NOMO-1 (cell line): ENCODE data around the gene KIFAP3.

Source experiments
- DNase-seq, 2 experiments: peaks; one replicate each; lab custom pipeline; 2025; ENCODE audit not compliant: unreplicated experiment in 2 of 2; lab: John Stamatoyannopoulos, UW

KIFAP3 gene

DNA sequence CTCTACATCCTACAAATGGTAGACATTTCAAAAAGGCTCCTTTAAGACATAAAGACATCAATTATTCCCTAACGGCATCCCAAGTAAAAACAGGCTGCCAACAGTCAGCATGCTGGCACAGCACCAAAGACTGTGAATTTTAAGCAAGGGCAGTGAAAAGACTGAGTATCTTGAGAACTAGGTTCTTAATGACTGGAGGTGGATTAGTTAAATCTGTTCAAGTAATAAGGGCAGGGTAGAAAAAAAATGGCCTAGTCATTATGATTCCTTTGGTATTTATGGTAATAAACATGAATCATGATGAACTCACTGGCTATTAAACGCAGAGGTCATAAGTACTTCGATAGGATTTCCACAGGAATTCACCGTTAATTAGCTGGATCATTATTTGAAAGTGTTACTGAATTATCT lies 75.2 kb downstream of the KIFAP3 start:
- no peak for DNase-seq

DNA sequence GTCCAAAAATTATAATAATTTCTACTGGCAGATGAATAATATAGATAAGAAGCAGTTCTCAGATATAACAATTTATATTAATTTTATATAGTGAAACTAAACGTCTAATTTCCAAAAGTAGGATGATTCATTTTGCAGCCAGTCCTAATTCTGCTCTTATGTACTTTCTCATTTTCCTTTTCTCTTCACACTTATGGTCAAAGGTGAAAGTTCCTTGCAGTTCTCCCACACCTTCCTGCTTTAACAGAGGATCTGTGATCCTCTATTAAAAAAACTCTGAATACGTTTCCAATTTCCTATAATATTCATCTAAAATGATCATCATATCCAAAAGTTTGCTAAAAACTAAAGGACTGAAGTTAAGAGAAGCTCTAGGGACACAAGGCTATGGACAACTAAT lies 78.5 kb downstream of the KIFAP3 start:
- DNase-seq = no peak

DNA sequence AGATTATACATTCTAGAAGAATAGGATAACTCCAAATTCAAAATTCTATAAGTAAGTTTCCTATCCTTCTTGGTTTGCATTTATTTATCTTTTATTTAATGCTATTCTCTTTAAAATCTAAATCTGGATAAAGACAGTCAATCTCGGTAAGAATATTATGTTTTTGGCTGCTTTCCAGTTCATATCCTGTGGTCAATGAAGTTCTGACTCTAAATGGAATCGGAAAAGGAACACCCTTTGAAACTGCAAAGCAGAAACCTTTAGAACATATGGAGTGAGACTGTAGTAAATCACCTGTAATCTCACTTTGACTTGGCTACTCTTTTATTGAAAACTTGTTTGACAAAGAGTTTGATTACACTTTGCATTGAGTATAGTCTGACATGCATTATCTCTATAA lies 85.2 kb downstream of the KIFAP3 start:
- no peak for DNase-seq

DNA sequence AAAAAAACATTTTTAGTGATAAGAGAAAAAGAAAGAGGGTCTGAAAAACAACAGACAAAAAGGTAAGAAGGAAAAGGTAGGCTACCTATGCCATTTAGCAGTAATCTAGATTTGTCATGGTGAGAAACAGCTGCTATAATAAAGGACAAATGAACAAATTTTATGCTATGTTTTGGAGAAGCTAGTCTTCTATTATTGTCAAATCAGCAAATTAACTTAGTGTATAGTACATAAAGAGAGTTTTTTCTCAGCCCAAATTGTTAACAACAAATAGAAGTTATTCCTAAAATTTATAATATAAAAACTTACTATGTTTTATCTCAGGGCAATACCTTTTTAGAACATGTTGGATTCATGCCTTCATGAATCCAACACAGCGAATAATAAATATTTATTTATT lies 88.7 kb downstream of the KIFAP3 start:
- no peak for DNase-seq

DNA sequence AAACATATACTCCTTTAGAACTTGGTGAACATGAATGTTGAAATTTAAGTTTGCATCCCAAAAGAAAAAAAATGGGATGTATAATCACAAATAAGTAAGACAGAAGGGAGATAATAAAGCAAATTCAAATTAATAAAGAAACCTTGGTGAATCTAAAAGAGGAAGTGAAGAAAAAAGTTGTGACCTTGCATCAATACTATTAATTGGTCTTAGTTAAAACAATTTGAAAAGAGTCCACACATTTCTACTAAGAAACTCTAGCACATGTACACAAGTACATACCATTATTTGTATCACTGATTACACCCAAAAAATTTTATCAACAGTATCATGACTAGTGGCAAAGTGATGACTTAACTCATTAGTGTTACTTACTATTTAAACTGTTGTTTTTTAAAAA lies 100.4 kb downstream of the KIFAP3 start:
- no peak for DNase-seq

DNA sequence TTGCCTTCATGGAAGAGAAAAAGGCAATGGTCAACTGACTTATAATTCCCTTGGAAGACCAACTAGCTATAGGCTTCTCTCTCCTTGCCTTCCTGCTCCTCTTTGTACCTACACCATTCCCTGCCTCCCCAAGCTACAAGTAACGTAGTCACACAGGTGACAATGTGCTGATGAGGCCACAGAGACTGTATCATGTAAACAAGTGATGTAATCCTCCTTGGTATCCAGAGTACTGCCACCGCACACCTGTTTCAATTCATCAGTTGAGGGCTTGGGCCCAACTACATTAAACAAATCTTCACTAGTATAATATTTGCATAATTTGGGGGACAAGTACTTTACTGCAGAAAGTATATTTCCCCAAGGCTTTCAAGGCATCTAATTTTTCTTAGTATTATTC lies 104.4 kb downstream of the KIFAP3 start:
- DNase-seq = no peak

DNA sequence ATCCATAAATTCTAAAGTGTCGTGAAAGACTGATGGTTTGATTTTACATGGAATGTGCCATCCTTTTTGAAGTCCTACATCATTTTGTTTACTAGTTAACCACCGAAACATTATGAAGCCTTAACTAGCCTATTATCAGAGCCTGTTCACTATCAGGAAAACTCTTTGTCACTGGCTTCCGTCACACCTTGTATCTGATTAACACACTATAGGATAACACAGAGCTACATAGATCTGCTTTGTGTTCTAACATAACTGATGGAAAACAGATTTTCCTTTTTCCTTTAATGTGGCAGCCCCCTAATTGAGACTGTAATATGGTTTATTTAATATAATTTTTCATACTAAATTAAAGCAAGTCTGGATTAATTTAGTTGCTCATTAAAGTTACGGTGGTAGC lies 106.3 kb downstream of the KIFAP3 start:
- no peak for DNase-seq

DNA sequence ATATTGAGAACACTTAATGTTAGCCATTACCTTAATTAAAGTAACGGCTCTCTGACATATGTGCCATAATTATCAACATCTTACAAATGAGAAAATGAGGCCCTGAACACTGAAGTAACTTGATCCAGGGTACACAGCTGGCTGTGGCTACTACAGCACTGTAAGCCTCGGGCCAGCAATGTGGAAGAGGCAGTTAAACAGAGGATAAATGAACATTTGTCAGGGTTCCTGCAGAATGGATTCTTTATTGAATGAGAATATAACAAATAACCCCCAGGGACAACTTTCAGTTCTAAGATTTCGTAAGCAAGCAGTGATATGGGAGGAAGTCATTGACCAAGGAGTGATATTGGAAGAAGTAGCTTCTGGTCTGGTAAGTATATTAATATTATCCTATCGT lies 110.3 kb downstream of the KIFAP3 start:
- DNase-seq = no peak

DNA sequence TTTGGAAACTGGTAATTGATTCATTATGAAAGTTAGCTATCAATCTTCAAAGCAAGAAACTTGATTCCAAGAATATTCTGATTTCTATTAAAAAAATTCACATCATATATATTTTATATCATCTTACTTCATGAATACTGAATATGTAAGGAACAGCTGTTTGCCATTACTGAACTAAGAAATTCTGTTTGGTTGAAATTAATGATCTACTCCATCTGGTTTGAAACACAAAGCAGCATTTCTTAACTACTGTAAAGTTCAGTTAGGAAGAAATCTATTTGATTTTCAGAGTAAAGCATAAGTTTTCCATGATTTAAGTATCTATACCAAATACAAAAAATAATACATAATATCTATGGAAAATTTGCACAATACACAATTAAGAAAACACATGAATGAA lies 114.8 kb downstream of the KIFAP3 start:
- DNase-seq = no peak

DNA sequence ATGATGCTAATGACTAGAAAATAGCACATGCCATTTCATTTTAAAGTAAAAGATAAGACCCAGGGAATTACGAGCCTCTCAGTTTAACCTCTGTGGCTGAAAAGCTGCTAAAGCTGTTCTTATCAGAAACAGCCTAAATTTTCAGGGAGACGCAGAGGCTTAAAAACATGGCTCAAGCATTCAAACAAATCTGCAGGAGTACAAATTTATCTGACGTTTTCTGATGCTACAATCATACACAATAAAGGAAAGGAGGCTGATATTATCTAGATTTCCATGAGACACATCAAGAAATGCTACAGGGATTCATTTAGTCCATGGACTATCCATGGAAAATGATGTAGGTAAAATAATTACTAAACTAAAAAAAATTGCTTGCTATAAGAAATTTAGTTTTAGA lies 115.5 kb downstream of the KIFAP3 start:
- DNase-seq = no peak

DNA sequence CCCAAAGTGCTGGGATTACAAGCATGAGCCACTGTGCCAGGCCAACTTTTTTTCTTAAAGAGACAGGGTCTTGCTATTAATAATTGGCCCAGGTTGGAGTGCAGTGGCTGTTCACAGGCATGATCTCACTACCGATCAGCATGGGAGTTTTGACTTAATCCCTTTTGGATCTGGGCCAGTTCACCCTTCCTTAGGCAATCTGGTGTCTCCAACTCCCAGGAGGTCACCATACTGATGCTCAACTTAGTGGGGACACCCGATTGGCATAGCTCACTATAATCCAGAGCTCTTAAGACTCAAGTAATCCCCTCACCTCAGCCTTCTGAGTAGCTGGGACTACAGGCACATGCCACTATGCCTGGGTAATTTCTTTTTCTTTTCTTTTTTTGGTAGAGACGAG lies 116.6 kb downstream of the KIFAP3 start:
- DNase-seq = no peak

DNA sequence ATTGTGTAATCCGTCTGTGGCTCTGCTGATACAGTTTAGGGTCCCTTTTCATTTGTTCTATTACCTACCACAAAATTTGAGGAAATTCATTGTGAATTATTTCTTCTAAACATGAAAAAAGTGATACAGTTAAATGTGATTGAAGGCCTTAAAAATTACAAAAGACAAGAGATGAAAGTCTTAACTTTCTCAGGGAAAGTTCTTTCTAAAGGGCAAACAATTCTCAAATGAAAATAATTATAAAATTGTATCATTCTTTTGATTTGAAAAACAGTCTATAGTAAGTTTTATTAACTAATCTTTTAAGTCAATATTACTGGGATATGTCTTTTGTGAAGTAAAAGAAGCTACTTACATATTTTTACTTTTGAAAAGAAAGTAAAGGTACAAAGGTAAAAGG lies 123.4 kb downstream of the KIFAP3 start:
- no peak for DNase-seq

DNA sequence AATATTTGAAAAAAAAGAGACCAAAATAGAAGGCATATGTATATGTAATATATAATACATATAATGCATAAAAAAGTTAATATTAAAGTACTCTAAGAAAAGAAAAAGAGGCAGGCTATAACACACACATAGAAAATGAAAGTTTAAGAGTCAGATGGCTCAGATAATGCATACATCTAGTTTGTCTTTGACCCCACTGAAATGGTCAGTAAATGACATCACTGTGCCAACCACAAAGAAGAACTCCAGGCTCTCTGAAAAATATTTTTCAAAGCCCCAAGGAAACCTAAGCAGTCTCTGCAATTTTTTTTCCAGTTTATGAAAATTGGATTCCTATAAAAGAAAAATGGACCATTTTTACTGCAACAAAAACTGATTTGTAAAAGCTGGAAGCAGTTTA lies 125.4 kb downstream of the KIFAP3 start:
- DNase-seq = no peak

DNA sequence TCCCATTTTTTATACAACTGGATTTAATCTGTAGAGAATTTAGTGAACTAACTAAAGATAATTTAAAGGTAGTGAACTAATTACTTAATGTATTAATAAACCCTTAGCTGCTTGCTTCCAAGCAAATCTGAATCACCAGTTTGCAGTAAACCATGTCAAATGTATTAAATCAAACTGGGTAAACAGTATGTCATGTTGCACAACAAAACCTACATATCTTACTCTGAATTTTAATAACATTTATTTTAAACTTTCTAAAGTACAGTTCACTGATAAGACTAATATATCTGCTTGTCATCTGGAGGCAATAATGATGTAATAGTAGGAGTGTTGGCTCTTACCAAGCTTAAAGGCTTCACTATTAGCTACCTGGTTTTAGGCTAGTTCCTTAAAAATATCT lies 128.3 kb downstream of the KIFAP3 start:
- no peak for DNase-seq

DNA sequence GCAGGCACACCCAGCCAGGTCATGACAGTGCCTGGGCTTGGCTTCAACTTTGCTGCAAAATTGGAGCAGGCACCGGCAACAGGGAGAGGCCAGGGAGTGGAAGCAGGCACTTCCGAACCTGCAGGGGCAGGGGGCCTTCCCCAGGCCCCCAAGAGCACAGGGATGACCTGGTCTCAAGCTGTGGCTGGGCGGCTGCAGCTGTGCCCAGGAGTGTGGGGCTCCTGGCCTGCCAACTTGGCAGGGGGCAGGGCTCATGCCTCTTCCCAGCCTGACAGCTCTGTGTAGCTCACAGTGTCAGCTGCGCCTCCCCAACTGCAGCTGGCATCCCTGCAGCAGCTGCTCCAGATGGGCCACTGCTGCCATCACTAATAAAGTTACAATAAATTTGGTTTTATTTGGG lies 129.3 kb downstream of the KIFAP3 start:
- DNase-seq = no peak

DNA sequence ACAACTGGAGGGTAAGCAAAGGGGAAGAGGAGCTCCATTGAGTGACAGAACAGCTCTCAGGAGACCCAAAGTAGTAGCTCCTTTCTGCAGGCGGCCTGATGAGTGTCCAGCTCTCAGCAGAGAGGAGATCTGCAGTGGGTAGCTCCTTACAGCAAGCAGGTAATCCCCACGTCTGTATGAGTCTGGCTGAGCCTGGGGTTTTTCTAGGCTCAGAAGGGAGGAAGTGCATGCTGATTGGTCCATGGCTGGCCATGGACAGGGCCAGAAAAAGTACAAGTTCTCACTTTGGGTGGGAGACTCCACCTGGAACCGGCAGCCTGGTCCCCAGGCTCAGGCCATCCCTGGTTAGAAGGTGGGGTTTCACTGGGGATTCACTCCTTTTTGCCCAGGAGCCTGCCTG lies 129.9 kb downstream of the KIFAP3 start:
- no peak for DNase-seq

DNA sequence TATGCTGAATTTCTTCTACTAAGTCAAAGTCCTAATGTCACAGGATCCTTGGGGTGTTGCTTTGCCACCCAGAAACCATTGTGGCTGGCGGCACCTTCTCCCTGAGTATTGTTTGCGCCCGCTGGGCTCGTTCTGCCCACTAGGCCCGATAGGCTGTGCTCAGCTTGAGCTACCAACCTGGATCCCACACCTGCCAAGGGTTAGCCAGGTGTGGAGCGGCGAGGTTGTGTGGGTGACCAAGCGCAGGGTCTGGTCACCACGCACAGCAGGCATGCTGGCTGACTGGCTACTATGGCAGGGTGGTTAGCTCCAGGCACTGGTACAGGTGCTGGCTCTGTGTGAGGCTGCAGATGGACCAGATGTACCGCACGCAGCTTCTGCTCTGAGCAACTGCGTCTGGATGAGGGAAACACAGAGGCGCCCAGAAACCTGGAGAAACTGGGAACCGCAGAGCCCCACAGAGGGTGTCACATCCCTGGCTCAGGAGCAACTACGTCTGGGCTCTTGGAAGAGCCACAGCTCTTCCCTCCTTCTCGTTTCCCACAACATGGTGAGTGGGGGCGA lies 130.4 kb downstream of the KIFAP3 start:
- no peak for DNase-seq

DNA sequence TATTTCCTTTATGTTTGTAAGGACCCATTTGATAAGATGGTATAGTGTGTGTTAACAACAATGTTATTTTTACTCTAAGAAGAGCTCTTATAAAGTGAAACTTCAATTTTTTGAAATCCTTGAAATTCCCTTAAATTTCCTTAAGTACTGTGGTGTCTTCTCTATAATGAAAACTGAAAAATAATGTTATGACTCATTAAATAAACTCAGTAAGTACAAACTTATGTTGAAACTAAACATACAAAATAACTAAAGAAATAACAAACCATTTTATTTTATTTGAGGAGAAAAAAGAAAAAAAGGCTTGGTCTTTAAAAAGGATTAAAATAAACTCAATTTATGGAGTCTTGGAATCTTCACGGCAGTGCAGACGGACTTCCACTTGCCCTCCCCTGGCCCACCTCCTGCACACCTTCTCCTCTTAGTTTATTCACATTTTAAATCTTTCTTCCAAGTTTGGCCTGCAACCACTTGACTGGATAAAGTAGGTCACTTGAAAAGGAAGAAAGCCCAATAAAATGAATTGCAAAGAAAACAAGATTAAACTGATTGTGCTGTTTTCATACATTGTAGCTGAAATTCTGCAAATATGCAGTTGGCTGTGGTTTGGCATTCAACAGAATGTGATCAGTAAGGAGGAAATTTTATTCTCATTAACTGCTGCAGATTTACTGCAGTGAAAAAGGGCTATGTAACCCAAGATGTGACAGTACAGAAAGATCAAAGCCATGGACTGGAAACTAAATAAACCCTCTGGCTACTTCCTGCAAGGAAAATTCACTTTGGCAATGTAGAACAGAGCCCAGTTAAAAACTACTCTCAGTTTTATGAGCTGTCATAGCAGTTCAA lies 132.3 kb downstream of the KIFAP3 start:
- no peak for DNase-seq

DNA sequence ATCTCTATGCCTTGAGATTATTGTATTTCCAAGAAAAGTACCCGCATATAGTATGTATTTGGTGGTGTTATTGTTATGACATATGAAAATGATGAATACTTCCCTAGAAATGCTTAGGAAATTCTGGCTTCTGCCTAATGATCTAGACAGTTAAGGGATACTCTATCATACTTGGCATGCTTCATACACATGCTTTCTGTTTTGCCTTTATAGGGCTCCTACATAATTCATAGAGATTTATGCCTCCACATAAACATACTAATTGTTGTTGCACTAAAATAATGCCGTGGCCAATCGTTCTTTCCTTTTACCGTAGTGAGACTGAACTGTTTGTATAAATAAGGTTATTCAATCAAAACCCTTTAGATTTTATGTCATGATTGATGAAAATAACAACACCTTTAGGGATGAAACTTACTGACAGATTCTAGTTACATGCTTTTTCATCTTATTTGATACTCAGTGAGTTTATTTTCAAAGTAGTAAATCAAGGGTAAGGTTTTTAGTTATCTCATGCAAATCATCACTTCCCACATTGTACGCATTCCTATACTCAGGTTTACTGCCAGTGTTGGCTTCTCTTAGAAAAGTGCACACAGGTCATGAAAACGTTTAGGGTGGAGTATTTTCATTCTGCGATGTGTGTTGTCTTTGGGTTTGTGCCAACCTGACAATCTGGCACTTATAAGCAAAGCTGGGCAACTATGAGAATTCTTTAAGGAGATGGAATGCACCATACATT lies 140.3 kb downstream of the KIFAP3 start:
- no peak for DNase-seq

DNA sequence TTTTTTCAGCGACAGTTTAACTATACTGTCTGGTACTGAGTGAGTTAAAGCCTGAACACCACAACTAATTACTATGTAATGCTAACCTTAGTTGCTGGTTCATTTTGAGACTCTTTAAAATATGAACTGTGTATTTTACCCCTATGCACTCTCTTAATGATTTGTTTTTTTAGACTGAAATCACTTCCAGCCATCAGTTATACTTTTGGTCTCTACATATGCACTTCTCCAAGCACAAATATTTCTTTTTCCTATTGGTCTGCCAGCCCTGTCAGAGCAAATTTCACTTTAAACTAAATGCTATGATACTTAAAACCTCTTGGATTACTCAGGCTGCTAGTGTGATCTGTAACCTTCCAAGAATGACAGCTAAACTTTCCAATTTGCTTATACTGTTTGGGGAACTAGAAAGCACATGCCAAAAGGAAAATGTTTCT lies 142.7 kb downstream of the KIFAP3 start:
- DNase-seq = no peak

DNA sequence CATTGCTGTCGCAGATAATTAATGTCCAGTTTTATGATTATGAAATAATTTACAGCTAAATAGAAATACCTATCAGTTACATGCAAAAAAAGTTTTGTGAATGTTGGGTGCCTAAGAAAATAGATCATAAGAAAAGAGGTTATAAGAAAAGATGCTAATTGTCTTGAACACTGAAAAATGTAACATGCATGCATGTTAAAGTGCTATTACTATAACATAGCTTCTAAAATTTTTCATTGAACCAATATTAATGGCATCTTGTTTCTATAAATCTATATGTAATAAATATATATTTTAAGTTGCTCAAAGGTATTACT lies 145.3 kb downstream of the KIFAP3 start:
- no peak for DNase-seq
